Endothelial cell (in vitro differentiated cells): ENCODE results near the gene MYLK2. TPM values are rescaled to one million over a fixed set of nuclear protein-coding genes. Genes with fewer than 3 reads are reported as not detected.

Source experiments
- DNase-seq: peaks from one replicate; pipeline ENCODE4 v3.0.0; 2021; ENCODE audit warnings: low spot score
- H3K27ac Mint-ChIP-seq: one replicate; pipeline ENCODE4 v1.8.0; 2021; ENCODE audit warnings: mixed read lengths, inconsistent platforms; ENCODE audit not compliant: unreplicated experiment
- H3K27me3 Mint-ChIP-seq: one replicate; pipeline ENCODE4 v1.8.0; 2021; ENCODE audit warnings: mild to moderate bottlenecking, moderate library complexity, mixed read lengths, inconsistent platforms; ENCODE audit not compliant: unreplicated experiment
- H3K36me3 Mint-ChIP-seq: one replicate; pipeline ENCODE4 v1.8.0; 2021; ENCODE audit warnings: mild to moderate bottlenecking, low read depth, mixed read lengths, inconsistent platforms; ENCODE audit not compliant: unreplicated experiment
- H3K4me1 Mint-ChIP-seq: one replicate; pipeline ENCODE4 v1.8.0; 2021; ENCODE audit warnings: mild to moderate bottlenecking, mixed read lengths, inconsistent platforms; ENCODE audit not compliant: unreplicated experiment
- H3K4me3 Mint-ChIP-seq: one replicate; pipeline ENCODE4 v1.8.0; 2021; ENCODE audit warnings: mild to moderate bottlenecking, mixed read lengths, inconsistent platforms; ENCODE audit not compliant: unreplicated experiment
- H3K9me3 Mint-ChIP-seq: one replicate; pipeline ENCODE4 v1.8.0; 2021; ENCODE audit warnings: mixed read lengths, inconsistent platforms; ENCODE audit not compliant: unreplicated experiment
- total RNA-seq: library from RNA; stranded (reverse); fragmentation: NEBNext Ultra II Directional; extraction: Animal tissue kit (Norgen Biotek cat#: 25700); gene quantifications from one replicate; pipeline ENCODE4 v1.2.1, GENCODE V29; 2021; ENCODE audit not compliant: unreplicated experiment
- TF ChIP-seq, protein P1 (sequence below): fragments of 200-600 bp; sonication (generic); IDR thresholded peaks from one replicate; pipeline ENCODE4 v1.5.0; 2021; ENCODE audit warnings: antibody characterized with exemption; ENCODE audit not compliant: unreplicated experiment

The MYLK2 gene
- total RNA-seq, 1 donor from 2014 or later: 1.7 TPM

DNA sequence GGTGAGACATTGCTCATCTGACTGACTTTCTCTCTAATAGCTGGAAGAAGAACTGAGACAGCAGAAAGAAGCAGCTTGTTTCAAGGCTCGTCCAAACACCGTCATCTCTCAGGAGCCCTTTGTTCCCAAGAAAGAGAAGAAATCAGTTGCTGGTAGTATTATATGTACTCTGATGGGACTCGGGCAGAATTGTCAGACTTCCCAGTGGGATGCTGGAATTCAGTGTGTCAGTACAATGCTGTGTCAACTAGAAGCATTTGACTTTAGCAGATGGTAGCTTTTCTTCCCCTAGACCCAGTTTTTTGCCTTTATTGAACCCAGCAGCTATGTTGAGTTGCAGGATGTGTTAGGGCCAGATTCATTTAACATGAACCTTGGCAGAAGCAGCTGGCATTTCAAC lies 21.8 kb upstream of the MYLK2 start:
- Mint-ChIP-seq H3K27me3 (peaks cover 2% of the 10 kb centered on the region), H3K27ac (no peak overlapping the region), H3K4me3 (no peak overlapping the region), H3K9me3 (no peaks in the 10 kb centered on the region), H3K4me1 (no peaks in the 10 kb centered on the region), H3K36me3 (peaks cover 10% of the 10 kb centered on the region)
- TF ChIP-seq, protein P1, sequence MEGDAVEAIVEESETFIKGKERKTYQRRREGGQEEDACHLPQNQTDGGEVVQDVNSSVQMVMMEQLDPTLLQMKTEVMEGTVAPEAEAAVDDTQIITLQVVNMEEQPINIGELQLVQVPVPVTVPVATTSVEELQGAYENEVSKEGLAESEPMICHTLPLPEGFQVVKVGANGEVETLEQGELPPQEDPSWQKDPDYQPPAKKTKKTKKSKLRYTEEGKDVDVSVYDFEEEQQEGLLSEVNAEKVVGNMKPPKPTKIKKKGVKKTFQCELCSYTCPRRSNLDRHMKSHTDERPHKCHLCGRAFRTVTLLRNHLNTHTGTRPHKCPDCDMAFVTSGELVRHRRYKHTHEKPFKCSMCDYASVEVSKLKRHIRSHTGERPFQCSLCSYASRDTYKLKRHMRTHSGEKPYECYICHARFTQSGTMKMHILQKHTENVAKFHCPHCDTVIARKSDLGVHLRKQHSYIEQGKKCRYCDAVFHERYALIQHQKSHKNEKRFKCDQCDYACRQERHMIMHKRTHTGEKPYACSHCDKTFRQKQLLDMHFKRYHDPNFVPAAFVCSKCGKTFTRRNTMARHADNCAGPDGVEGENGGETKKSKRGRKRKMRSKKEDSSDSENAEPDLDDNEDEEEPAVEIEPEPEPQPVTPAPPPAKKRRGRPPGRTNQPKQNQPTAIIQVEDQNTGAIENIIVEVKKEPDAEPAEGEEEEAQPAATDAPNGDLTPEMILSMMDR: no peak
- DNase-seq: no peak

DNA sequence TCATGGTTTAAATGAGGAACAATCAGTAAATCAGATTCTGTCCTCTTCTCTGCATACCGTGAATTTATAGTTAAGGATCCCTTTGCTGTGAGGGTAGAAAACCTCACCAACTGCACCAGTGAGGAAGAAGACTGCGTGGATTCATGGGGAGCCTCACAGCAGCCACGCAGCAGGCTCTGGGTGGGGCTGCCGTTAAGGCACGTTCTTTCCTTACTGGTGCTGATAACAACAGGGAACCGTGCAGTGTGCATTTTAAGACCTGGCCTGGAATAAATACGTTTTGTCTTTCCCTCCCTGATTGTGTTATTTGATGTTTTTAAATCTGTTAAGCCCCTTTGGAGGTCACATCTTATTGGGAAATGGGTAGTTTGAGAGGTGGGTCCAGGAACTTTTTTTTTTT lies 17.6 kb upstream of the MYLK2 start:
- Mint-ChIP-seq H3K4me3 (no peak overlapping the region), H3K9me3 (no peaks in the 10 kb centered on the region), H3K36me3 (peaks cover 7% of the 10 kb centered on the region), H3K27me3 (peaks cover 2% of the 10 kb centered on the region), H3K27ac (no peak overlapping the region), H3K4me1 (no peaks in the 10 kb centered on the region)
- no peak for DNase-seq
- TF ChIP-seq, protein P1: no peak

DNA sequence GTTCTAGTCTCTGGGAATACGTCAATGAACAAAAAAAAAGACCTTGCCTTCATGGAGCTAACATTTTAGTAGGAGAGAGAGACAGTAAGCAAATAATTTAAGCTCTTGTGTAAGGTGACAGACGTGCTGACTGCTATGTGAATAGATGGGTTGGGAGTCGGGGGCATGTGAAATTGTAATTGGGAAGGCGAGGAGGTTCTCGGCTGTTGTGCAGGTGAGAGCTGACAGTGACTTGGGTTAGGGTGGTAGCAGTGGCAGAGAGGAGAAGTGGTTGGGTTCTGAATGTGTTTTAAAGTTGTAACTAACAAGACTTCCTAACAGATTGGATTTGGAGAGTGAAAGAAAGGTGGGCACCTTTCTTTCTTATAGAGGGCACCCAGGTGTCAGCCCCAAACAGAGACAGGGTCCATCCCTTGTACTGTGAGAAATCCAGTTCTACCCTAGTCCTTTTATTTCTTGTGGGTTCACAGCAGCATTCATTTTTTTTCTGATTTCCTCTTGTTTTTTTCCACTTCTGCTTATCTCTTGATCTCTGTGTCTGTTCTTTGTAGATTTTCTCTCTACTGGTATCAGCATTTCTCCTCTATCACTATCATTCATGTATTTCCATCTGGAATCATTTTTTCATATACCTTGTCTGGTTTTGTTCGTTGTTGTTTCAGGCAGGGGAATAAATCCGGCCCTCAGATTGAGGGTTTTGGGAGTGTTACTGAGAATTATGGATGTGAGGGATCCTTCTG lies 15.4 kb upstream of the MYLK2 start:
- peaks cover 7% of the 10 kb centered on the region for H3K36me3 Mint-ChIP-seq
- H3K27ac Mint-ChIP-seq: no peak overlapping the region

DNA sequence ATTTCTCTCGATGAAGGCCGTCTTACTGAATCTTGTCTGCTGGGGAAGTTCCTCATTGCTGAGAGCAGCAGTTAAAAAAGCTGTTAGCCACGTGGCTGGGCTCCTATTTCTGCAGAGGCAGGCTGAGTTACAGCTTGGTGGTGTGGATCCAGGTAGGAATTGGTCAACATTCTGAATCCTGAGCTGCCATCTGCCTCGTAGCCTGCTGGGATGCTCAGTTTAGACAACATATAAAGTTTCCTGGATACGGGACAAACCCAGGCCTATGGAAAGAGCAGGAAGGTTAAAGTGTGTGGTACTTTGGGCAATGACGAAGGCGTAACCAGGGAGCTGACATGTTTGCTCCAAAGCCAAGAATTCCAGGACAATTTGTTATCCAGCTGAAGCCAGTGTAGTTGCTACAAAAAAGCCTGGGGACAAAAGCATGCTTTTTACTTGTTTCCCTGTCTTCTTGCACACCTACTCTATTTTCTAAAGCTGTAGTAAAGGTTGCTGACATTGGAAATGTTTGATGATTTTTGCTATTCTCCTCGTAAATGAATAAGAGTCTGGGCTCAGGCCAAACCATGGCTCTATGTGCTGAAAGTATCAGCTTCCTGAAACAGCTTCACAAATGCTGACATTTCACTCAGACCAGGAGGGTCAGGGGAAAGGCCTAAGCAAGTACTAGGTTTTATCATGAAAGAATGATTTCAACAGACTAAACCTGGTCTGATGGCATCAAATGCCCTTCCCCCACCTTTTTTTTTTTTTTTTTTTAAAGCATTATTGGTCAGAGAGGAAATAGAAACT lies 12.4 kb upstream of the MYLK2 start:
- no peak overlapping the region for H3K27ac Mint-ChIP-seq
- DNase-seq: no peak
- no peaks in the 10 kb centered on the region for H3K9me3 Mint-ChIP-seq

More for the DNA sequence above, 15.4 kb upstream of the MYLK2 start:
- Mint-ChIP-seq H3K4me3 (no peak overlapping the region), H3K27me3 (no peaks in the 10 kb centered on the region), H3K9me3 (no peaks in the 10 kb centered on the region), H3K4me1 (no peaks in the 10 kb centered on the region)
- TF ChIP-seq, protein P1: no peak
- no peak for DNase-seq

More for the DNA sequence above, 12.4 kb upstream of the MYLK2 start:
- TF ChIP-seq, protein P1: no peak
- H3K27me3 Mint-ChIP-seq: no peaks in the 10 kb centered on the region
- no peaks in the 10 kb centered on the region for H3K4me1 Mint-ChIP-seq
- no peak overlapping the region for H3K4me3 Mint-ChIP-seq
- H3K36me3 Mint-ChIP-seq: peaks cover 3% of the 10 kb centered on the region
